Chondrocyte (in vitro differentiated cells): ENCODE results near the gene PLEKHM1. TPM values are rescaled to one million over a fixed set of nuclear protein-coding genes. Genes with fewer than 3 reads are reported as not detected.

Source experiments
- DNase-seq: peaks from one replicate; pipeline ENCODE4 v3.0.0; 2021; ENCODE audit warnings: mixed read lengths, low spot score
- H3K27ac Mint-ChIP-seq: one replicate; pipeline ENCODE4 v1.8.0; 2021; ENCODE audit warnings: mild to moderate bottlenecking, moderate library complexity, mixed read lengths; ENCODE audit not compliant: unreplicated experiment
- H3K27me3 Mint-ChIP-seq: 2 replicates; pipeline ENCODE4 v1.8.0; 2021; ENCODE audit warnings: low read depth, mixed read lengths
- H3K36me3 Mint-ChIP-seq: 2 replicates; pipeline ENCODE4 v1.8.0; 2021; ENCODE audit warnings: low read depth, mixed read lengths
- H3K4me1 Mint-ChIP-seq: 2 replicates; pipeline ENCODE4 v1.8.0; 2021; ENCODE audit warnings: low read depth, mild to moderate bottlenecking, mixed read lengths
- H3K4me3 Mint-ChIP-seq: one replicate; pipeline ENCODE4 v1.8.0; 2021; ENCODE audit warnings: mild to moderate bottlenecking, moderate library complexity, mixed read lengths; ENCODE audit not compliant: unreplicated experiment
- H3K9me3 Mint-ChIP-seq: 2 replicates; pipeline ENCODE4 v1.8.0; 2021; ENCODE audit warnings: low read depth, mixed read lengths
- CTCF ChIP-seq: fragments of 200-600 bp; sonication (generic); IDR thresholded peaks from 2 replicates; pipeline ENCODE4 v1.5.0; 2021; ENCODE audit warnings: antibody characterized with exemption, mild to moderate bottlenecking, moderate library complexity
- total RNA-seq: library from RNA; stranded (reverse); gene quantifications from 3 replicates; pipeline ENCODE4 v1.2.1, GENCODE V29; 2021

The PLEKHM1 gene
- total RNA-seq, 1 donor from 2014 or later = 30.8 TPM

GRCh38 chr17:45388604-45389325, 101.8 kb downstream of the PLEKHM1 start:
- H3K27ac Mint-ChIP-seq = peak overlapping the region; percentile 37
- peaks cover 23% of the 10 kb centered on the region for H3K27me3 Mint-ChIP-seq
- no peak for DNase-seq

GRCh38 chr17:45387739-45388138, 102.8 kb downstream of the PLEKHM1 start:
- no peaks in the 10 kb centered on the region for H3K9me3 Mint-ChIP-seq
- DNase-seq = no peak
- no peak overlapping the region for H3K27ac Mint-ChIP-seq
- H3K36me3 Mint-ChIP-seq = no peaks in the 10 kb centered on the region
- no peak for TF ChIP-seq CTCF
- H3K4me3 Mint-ChIP-seq = no peak overlapping the region
- peaks cover 20% of the 10 kb centered on the region for H3K27me3 Mint-ChIP-seq
- H3K4me1 Mint-ChIP-seq = peaks cover 15% of the 10 kb centered on the region

More at GRCh38 chr17:45388604-45389325, 101.8 kb downstream of the PLEKHM1 start:
- no peaks in the 10 kb centered on the region for H3K9me3 Mint-ChIP-seq
- no peaks in the 10 kb centered on the region for H3K36me3 Mint-ChIP-seq
- peaks cover 15% of the 10 kb centered on the region for H3K4me1 Mint-ChIP-seq
- no peak for TF ChIP-seq CTCF
- H3K4me3 Mint-ChIP-seq = no peak overlapping the region

GRCh38 chr17:45386178-45386577, 104.3 kb downstream of the PLEKHM1 start:
- DNase-seq = no peak
- Mint-ChIP-seq H3K9me3 (no peaks in the 10 kb centered on the region), H3K27ac (no peak overlapping the region), H3K4me3 (no peak overlapping the region), H3K27me3 (peaks cover 14% of the 10 kb centered on the region), H3K36me3 (no peaks in the 10 kb centered on the region), H3K4me1 (peaks cover 15% of the 10 kb centered on the region)
- no peak for TF ChIP-seq CTCF

Other genes with a start within 250 kb of the PLEKHM1 start
- not detected in 3 replicates for gene SPATA32, start 228.6 kb downstream of the PLEKHM1 start, total RNA-seq
- gene MAP3K14, start 173.7 kb downstream of the PLEKHM1 start, total RNA-seq = 3.9 to 8.6 TPM (median 5.2 TPM) in 3 replicates
- 1.5 to 2.7 TPM (median 2.0 TPM) in 3 replicates for gene ARHGAP27, start 57.9 kb downstream of the PLEKHM1 start, total RNA-seq